ENCODE results near the gene RPL21.

The RPL21 gene

DNA sequence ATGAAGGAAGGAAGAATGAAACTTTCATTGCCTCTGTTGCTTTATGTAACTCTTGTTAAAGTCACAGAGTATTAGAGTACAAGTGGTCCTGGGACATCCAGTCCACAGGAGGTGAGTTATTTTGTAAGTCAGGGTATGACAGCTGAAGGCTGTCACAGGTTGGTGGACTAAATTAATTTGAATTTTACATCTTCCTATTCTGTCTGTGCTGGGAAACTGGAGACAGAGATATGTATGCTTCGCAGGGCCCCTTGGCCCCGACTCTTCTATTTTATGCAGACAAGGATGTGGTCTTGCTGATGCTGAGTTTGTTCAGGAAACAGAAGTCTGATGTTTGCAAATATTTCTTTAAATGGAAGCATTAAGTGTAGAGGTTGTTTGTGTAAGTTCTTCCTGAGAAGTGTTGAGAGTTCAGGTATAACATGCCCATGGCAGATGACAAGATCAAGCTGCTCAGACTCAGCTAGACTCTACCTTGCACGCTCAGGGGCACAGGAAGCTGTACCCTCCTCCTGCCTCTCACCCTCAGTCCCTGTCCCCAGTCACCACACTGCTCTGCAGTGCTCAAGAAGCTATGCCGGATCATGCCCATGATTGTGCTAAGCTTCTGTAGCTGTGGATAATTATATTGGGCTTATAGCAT lies 42.6 kb downstream of the RPL21 start:
- TF ChIP-seq FOXP2 (optimal IDR thresholded peaks at IDR 0.05; ENCODE audit: borderline replicate concordance, extremely low read depth, extremely low read length, insufficient read depth) (no peak), POLR2AphosphoS5 (IDR thresholded peaks at IDR 0.05; ENCODE audit: low read depth, low read length) (no peak)

DNA sequence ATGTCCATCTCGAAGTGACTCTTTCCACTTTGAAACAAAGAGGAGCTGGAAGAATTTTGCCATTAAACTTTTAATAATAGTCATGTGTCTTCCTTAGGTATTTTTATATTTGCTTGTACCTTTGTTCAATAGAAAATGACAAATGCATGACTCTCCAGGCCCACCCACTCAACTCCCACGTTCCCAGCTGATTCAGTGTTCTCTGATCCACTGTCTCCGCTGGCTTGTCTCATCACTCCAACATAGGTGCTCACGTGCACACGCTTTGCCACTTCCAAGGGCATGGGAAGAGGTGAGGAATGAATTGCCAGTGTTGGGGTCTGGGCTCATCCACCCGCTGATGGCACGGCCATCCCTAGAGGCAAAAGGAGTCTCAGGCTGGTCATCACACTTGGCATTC lies 43.7 kb downstream of the RPL21 start:
- TF ChIP-seq TAF1 (IDR thresholded peaks at IDR 0.05; ENCODE audit: borderline replicate concordance, insufficient read depth, low read length) (no peak), POLR2AphosphoS5 (IDR thresholded peaks at IDR 0.05; ENCODE audit: low read depth, low read length) (no peak), SIN3A (IDR thresholded peaks at IDR 0.05; ENCODE audit: borderline replicate concordance, insufficient read depth, low read length) (no peak), FOXP2 (optimal IDR thresholded peaks at IDR 0.05; ENCODE audit: borderline replicate concordance, extremely low read depth, extremely low read length, insufficient read depth) (no peak)
- TF ChIP-seq, protein P1, sequence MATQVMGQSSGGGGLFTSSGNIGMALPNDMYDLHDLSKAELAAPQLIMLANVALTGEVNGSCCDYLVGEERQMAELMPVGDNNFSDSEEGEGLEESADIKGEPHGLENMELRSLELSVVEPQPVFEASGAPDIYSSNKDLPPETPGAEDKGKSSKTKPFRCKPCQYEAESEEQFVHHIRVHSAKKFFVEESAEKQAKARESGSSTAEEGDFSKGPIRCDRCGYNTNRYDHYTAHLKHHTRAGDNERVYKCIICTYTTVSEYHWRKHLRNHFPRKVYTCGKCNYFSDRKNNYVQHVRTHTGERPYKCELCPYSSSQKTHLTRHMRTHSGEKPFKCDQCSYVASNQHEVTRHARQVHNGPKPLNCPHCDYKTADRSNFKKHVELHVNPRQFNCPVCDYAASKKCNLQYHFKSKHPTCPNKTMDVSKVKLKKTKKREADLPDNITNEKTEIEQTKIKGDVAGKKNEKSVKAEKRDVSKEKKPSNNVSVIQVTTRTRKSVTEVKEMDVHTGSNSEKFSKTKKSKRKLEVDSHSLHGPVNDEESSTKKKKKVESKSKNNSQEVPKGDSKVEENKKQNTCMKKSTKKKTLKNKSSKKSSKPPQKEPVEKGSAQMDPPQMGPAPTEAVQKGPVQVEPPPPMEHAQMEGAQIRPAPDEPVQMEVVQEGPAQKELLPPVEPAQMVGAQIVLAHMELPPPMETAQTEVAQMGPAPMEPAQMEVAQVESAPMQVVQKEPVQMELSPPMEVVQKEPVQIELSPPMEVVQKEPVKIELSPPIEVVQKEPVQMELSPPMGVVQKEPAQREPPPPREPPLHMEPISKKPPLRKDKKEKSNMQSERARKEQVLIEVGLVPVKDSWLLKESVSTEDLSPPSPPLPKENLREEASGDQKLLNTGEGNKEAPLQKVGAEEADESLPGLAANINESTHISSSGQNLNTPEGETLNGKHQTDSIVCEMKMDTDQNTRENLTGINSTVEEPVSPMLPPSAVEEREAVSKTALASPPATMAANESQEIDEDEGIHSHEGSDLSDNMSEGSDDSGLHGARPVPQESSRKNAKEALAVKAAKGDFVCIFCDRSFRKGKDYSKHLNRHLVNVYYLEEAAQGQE (IDR thresholded peaks at IDR 0.05; ENCODE audit: insufficient read depth in 1 of 2, low read depth in 2 of 2, low read length in 2 of 2): no peak

DNA sequence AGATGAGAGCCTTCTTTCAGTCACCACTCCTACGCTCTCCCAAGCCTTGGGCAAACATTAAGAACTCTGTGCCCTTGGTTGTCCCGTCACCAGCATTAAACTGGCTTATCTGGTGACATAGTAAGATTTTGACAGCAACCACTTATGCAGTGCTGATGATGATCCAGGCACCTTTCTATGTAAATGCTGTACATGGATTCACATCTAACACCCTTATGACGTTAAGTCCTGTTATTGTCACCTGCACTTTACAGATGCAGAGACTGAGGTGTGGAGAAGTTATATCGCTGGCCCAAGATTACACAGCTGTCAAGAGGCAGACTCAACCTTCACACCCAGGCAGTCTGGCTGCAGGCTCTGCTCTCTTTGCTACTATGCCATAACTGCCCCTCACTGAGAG lies 44.3 kb downstream of the RPL21 start:
- TF ChIP-seq TAF1 (IDR thresholded peaks at IDR 0.05; ENCODE audit: borderline replicate concordance, insufficient read depth, low read length): no peak
- TF ChIP-seq, protein P1 (IDR thresholded peaks at IDR 0.05; ENCODE audit: insufficient read depth in 1 of 2, low read depth in 2 of 2, low read length in 2 of 2): no peak
- TF ChIP-seq POLR2AphosphoS5 (IDR thresholded peaks at IDR 0.05; ENCODE audit: low read depth, low read length): no peak
- no peak for TF ChIP-seq SIN3A (IDR thresholded peaks at IDR 0.05; ENCODE audit: borderline replicate concordance, insufficient read depth, low read length)
- TF ChIP-seq FOXP2 (optimal IDR thresholded peaks at IDR 0.05; ENCODE audit: borderline replicate concordance, extremely low read depth, extremely low read length, insufficient read depth): no peak

DNA sequence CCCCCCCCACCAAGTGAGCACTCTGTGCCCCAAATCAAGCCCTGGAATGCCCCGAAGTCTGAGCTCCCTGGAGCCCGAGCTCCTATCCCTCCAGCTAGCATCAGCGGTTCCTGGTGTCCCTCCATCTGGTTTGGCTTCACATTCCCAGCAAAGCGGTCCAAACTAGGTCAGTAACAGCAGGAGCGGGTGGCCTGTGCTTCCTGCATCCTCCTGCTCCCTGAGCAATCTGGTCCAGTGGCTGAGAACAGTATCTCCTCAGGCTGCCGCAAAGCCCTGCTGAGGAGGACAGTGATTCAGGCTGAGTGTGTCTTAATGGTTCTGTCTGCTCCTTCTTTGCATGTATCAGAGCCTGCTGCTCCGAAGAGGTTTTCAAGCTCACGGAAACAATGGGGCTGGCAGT lies 45.1 kb downstream of the RPL21 start:
- TF ChIP-seq, protein P1 (IDR thresholded peaks at IDR 0.05; ENCODE audit: insufficient read depth in 1 of 2, low read depth in 2 of 2, low read length in 2 of 2): no peak
- TF ChIP-seq POLR2AphosphoS5 (IDR thresholded peaks at IDR 0.05; ENCODE audit: low read depth, low read length) (no peak), TAF1 (IDR thresholded peaks at IDR 0.05; ENCODE audit: borderline replicate concordance, insufficient read depth, low read length) (no peak), FOXP2 (optimal IDR thresholded peaks at IDR 0.05; ENCODE audit: borderline replicate concordance, extremely low read depth, extremely low read length, insufficient read depth) (no peak), SIN3A (IDR thresholded peaks at IDR 0.05; ENCODE audit: borderline replicate concordance, insufficient read depth, low read length) (no peak)

DNA sequence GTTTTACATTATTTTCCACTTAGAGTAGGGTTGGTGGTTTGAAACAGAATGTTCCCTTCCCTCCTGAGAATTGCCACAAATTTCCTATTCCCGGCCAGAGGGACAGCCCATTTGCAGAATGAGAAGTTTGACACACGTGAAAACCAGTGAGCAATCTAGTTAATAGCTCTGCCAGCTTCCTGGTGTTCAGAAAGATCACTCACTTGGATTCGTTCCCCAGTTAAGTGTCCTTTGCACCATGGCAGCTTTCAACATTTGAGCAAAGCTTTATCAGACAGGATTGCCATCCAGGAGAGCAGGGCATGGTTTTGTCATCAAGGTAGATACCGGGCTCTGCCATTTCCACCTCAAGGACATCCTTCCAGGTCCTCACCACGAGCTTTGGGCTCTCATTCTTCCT lies 47.5 kb downstream of the RPL21 start:
- TF ChIP-seq, protein P1 (IDR thresholded peaks at IDR 0.05; ENCODE audit: insufficient read depth in 1 of 2, low read depth in 2 of 2, low read length in 2 of 2): no peak
- no peak for TF ChIP-seq SIN3A (IDR thresholded peaks at IDR 0.05; ENCODE audit: borderline replicate concordance, insufficient read depth, low read length)
- TF ChIP-seq TAF1 (IDR thresholded peaks at IDR 0.05; ENCODE audit: borderline replicate concordance, insufficient read depth, low read length): no peak
- no peak for TF ChIP-seq POLR2AphosphoS5 (IDR thresholded peaks at IDR 0.05; ENCODE audit: low read depth, low read length)
- no peak for TF ChIP-seq FOXP2 (optimal IDR thresholded peaks at IDR 0.05; ENCODE audit: borderline replicate concordance, extremely low read depth, extremely low read length, insufficient read depth)

Measured in PFSK-1 (cell line).